Measurements from ENCODE around the gene PRMT1. TPM values are rescaled to one million over a fixed set of nuclear protein-coding genes. Genes with fewer than 3 reads are reported as not detected.
"Not testable (repeated sequence)": the region's sequence is repeated elsewhere in the genome, so short reads cannot be mapped to it uniquely, and the experiment has no call there.

PRMT1 gene
- polyA plus RNA-seq, 2 of the 4 experiments (the other 2 are of a cell fraction): 504 to 516 TPM

DNA sequence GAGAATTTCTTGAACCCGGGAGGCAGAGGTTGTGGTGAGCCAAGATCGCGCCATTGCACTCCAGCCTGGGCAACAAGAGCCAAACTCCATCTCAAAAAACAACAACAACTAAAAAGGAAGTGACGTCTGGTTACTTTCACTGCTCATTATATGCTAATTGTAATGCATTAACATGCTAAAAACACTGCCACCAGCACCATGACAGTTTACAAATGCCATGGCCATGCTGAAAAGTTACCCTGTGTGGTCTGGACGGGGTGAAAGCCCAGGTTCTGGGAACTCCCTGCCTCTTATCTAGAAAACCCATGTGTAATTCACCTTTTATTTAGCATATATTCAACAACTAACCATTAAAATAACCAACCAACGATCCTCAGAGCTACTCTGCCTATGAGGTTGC lies 41.9 kb downstream of the PRMT1 start (continued):
- TF ChIP-seq, protein P1, sequence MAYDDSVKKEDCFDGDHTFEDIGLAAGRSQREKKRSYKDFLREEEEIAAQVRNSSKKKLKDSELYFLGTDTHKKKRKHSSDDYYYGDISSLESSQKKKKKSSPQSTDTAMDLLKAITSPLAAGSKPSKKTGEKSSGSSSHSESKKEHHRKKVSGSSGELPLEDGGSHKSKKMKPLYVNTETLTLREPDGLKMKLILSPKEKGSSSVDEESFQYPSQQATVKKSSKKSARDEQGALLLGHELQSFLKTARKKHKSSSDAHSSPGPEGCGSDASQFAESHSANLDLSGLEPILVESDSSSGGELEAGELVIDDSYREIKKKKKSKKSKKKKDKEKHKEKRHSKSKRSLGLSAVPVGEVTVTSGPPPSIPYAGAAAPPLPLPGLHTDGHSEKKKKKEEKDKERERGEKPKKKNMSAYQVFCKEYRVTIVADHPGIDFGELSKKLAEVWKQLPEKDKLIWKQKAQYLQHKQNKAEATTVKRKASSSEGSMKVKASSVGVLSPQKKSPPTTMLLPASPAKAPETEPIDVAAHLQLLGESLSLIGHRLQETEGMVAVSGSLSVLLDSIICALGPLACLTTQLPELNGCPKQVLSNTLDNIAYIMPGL (CRISPR knock-in tag; IDR thresholded peaks at IDR 0.05; ENCODE audit: borderline replicate concordance): no peak
- TF ChIP-seq ZSCAN20 (CRISPR knock-in tag; IDR thresholded peaks at IDR 0.05) (no peak), BHLHE40 (IDR thresholded peaks at IDR 0.05; ENCODE audit: low read depth, low read length) (no peak), CHD4 (IDR thresholded peaks at IDR 0.05; ENCODE audit: borderline replicate concordance) (no peak)
- TF ChIP-seq, protein P2, sequence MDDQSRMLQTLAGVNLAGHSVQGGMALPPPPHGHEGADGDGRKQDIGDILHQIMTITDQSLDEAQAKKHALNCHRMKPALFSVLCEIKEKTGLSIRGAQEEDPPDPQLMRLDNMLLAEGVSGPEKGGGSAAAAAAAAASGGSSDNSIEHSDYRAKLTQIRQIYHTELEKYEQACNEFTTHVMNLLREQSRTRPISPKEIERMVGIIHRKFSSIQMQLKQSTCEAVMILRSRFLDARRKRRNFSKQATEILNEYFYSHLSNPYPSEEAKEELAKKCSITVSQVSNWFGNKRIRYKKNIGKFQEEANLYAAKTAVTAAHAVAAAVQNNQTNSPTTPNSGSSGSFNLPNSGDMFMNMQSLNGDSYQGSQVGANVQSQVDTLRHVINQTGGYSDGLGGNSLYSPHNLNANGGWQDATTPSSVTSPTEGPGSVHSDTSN (IDR thresholded peaks at IDR 0.05): no peak

DNA sequence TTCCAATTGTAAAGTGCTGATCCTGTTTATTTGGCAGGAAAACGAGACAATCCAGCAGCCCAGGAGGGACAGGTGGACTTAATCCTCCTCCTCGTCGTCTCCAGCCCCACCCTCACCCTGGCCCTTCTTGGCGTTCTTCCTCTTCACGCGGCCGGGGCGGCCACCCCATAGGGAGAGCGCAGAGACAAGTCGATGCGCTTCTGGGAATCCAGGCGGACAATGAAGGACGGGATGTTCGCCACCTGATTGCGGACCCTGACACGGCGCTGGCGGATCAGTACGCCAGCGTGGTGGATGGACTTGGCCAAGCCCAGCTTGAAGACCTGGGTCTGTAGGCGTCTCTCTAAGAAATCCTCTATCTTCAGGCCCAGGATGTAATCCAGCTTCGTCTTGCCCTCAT lies 42.3 kb downstream of the PRMT1 start:
- H3K27ac ChIP-seq; FAIRE-seq; H3K4me3 ChIP-seq; POLR2A ChIA-PET; H3K4me2 ChIP-seq; DNase-seq (ENCODE audit: low read depth in 1 of 2, low spot score in 1 of 2); H3K9me3 ChIP-seq; H3K4me1 ChIP-seq: not testable (repeated sequence)
- CTCF ChIA-PET: interaction anchor here (0.5 to 4.5 kb wide), 11 partner anchors 11 to 420 kb away, joined by 3 to 29 read pairs (median 4); no protein-coding TSS in a partner anchor
- 88% methylated on average over 22 of the region's 22 CpGs for WGBS (ENCODE audit: missing lambda C conversion rate)
- ATAC-seq: 0 out of 6 replicates have a peak, but pooled peaks of 1 of the 2 experiments have one; percentile 21
- TF ChIP-seq MAFK (IDR thresholded peaks at IDR 0.05; ENCODE audit: partially characterized antibody): peak; percentile 31

DNA sequence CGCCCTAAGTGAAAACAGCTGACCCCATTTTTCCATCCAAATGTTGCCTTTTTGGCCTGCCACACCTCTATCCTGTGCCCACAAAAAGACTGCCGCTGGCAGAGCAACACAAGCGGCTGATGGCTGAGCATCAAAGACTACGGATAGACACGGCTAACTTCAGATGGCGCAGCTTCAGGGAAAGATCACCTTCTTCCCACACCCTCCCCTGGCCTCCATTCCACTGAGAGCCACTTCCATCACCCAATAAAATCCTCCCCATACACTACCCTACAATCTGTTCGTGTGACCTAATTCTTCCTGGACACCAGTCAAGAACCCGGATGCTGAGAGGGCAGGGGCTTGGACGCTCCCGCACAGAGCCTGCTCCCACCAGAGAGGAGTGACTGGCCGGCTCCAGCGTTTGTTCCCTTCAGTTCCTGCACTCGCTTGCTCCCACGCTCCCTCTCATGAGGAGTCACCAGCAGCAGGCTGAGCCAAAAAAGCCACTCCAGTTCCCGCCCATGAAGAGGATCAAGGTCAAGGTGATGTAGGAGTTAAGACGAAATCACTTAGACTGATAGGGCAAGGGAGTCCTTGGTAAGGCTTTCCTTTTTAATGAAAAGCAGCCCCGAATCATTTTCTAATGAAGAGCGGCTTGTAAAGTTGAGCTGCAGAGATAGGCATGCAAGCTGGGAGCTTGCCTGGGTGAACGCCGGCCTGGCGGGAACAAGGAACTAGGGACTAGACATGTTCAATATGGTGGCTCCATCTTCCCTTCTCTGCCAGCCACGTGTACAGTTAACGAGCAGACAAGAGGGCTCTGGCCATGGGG lies 50.4 kb downstream of the PRMT1 start:
- DNase-seq (ENCODE audit: low read depth in 1 of 2, low spot score in 1 of 2): no peak
- Histone ChIP-seq H3K4me1 (peaks cover 10% of the 10 kb centered on the region), H3K27ac (no peak overlapping the region), H3K4me3 (no peak overlapping the region), H3K9me3 (no peaks in the 10 kb centered on the region), H3K4me2 (no peak overlapping the region)
- CTCF ChIA-PET: interaction anchor here (1.2 to 2.0 kb wide), 3 partner anchors 10 to 121 kb away, joined by 3 to 6 read pairs (median 3); no protein-coding TSS in a partner anchor
- no peak for TF ChIP-seq HOXA7 (CRISPR knock-in tag; IDR thresholded peaks at IDR 0.05)
- no peak for TF ChIP-seq TP53 (CRISPR knock-in tag; IDR thresholded peaks at IDR 0.05)
- TF ChIP-seq RFX5 (IDR thresholded peaks at IDR 0.05): no peak
- no peak for TF ChIP-seq FOSB (CRISPR knock-in tag; IDR thresholded peaks at IDR 0.05)
- TF ChIP-seq CHD4 (IDR thresholded peaks at IDR 0.05; ENCODE audit: borderline replicate concordance): no peak
- TF ChIP-seq, protein P3, sequence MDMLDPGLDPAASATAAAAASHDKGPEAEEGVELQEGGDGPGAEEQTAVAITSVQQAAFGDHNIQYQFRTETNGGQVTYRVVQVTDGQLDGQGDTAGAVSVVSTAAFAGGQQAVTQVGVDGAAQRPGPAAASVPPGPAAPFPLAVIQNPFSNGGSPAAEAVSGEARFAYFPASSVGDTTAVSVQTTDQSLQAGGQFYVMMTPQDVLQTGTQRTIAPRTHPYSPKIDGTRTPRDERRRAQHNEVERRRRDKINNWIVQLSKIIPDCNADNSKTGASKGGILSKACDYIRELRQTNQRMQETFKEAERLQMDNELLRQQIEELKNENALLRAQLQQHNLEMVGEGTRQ (IDR thresholded peaks at IDR 0.05): no peak
- TF ChIP-seq NPAS2 (CRISPR knock-in tag; IDR thresholded peaks at IDR 0.05; ENCODE audit: borderline replicate concordance): no peak
- TF ChIP-seq EHMT2 (IDR thresholded peaks at IDR 0.05; ENCODE audit: low read depth): no peak
- TF ChIP-seq RAD21 (conservative IDR thresholded peaks at IDR 0.05 in 1 of 2, IDR thresholded peaks at IDR 0.05 in 1 of 2): no peak
- no peak for TF ChIP-seq FOSL2 (IDR thresholded peaks at IDR 0.05)
- no peak for TF ChIP-seq FOSL2 (CRISPR knock-in tag; IDR thresholded peaks at IDR 0.05)
- no peak for TF ChIP-seq HDAC2 (IDR thresholded peaks at IDR 0.05)
- TF ChIP-seq HOXB13 (CRISPR knock-in tag; IDR thresholded peaks at IDR 0.05; ENCODE audit: low read depth): no peak
- TF ChIP-seq MAZ (IDR thresholded peaks at IDR 0.05; ENCODE audit: borderline replicate concordance, low read depth, low read length): no peak
- no peak for TF ChIP-seq NR3C1 (IDR thresholded peaks at IDR 0.05)
- no peak for ATAC-seq
- POLR2A ChIA-PET: no interaction called here
- 81% methylated on average over 23 of the region's 23 CpGs for WGBS (ENCODE audit: missing lambda C conversion rate)
- FAIRE-seq: no peak

Measured in A549 (cell line).